ENCODE results near the gene GRIA3.

DNA sequence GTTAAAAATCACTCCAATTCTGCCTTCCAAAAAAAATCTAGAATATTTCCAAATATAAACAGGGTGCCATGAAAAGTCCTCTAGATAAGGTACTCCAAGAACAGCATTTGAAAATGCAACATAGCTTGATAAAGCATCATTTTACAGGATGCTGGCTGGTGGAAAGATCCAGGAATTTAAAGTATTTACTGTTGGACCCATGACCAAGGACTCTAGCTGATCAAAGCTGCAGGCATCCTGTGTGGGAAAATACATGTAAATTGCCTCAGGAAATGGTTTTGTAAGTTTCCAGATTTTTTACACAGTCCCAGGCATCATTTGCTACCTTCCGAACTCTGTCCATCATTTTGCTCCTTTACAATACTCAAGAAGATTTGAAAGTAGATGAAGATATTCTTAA, 164.4 kb downstream of the GRIA3 start:
- no peak for TF ChIP-seq FOXJ3 (CRISPR knock-in tag; IDR thresholded peaks at IDR 0.05; ENCODE audit: borderline replicate concordance)
- TF ChIP-seq CTCF (IDR thresholded peaks at IDR 0.05): no peak
- TF ChIP-seq PREB (CRISPR knock-in tag; IDR thresholded peaks at IDR 0.05; ENCODE audit: borderline replicate concordance): no peak
- TF ChIP-seq NR2C2 (CRISPR knock-in tag; IDR thresholded peaks at IDR 0.05): no peak
- no peak for TF ChIP-seq NFE2L1 (CRISPR knock-in tag; IDR thresholded peaks at IDR 0.05)
- TF ChIP-seq, protein P1, sequence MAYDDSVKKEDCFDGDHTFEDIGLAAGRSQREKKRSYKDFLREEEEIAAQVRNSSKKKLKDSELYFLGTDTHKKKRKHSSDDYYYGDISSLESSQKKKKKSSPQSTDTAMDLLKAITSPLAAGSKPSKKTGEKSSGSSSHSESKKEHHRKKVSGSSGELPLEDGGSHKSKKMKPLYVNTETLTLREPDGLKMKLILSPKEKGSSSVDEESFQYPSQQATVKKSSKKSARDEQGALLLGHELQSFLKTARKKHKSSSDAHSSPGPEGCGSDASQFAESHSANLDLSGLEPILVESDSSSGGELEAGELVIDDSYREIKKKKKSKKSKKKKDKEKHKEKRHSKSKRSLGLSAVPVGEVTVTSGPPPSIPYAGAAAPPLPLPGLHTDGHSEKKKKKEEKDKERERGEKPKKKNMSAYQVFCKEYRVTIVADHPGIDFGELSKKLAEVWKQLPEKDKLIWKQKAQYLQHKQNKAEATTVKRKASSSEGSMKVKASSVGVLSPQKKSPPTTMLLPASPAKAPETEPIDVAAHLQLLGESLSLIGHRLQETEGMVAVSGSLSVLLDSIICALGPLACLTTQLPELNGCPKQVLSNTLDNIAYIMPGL (CRISPR knock-in tag; IDR thresholded peaks at IDR 0.05): no peak
- no peak for TF ChIP-seq USF2 (CRISPR knock-in tag; IDR thresholded peaks at IDR 0.05)
- TF ChIP-seq ZNF232 (CRISPR knock-in tag; IDR thresholded peaks at IDR 0.05): no peak
